HepG2 (cell line): Measurements from ENCODE around the gene PRMT7. TPM values are rescaled to one million over a fixed set of nuclear protein-coding genes. Genes with fewer than 3 reads are reported as not detected.

Experiments
- ARHGAP35 ChIP-seq: sonication (generic); formaldehyde crosslinking; IDR thresholded peaks from 2 replicates; pipeline ENCODE4 v1.9.0; 2022; ENCODE audit warnings: mild to moderate bottlenecking, inconsistent platforms, moderate library complexity, missing genetic modification reagents, borderline replicate concordance
- CHD2 ChIP-seq: IDR thresholded peaks from 2 replicates; pipeline ENCODE4 v1.6.1; 2011; ENCODE audit warnings: low read depth, low read length, improper control_type of control experiment
- KDM6A ChIP-seq: IDR thresholded peaks from 2 replicates; pipeline ENCODE4 v1.6.1; 2016; ENCODE audit warnings: low read depth
- MLLT10 ChIP-seq: sonication (generic); formaldehyde crosslinking; IDR thresholded peaks from 2 replicates; pipeline ENCODE4 v1.4.0; 2020; ENCODE audit warnings: missing genetic modification reagents
- NBN ChIP-seq: fragments of 450-650 bp; conservative IDR thresholded peaks from 2 replicates; pipeline ENCODE4 v1.6.1; 2017
- PCBP2 ChIP-seq: fragments of 200-400 bp; formaldehyde crosslinking; optimal IDR thresholded peaks from 2 replicates; pipeline ENCODE3; 2018; ENCODE audit warnings: low read length, low read depth; ENCODE audit not compliant: poor library complexity, severe bottlenecking
- SP5 ChIP-seq: IDR thresholded peaks from 2 replicates; pipeline ENCODE4 v1.6.1; 2016; ENCODE audit warnings: low read depth, borderline replicate concordance
- STAG1 ChIP-seq: sonication (generic); formaldehyde crosslinking; IDR thresholded peaks from 2 replicates; pipeline ENCODE4 v1.4.0; 2020; ENCODE audit warnings: missing genetic modification reagents
- SYNCRIP ChIP-seq: fragments of 200-400 bp; formaldehyde crosslinking; IDR thresholded peaks from 2 replicates; pipeline ENCODE4 v1.6.1; 2018; ENCODE audit warnings: mild to moderate bottlenecking, low read depth, low read length; ENCODE audit not compliant: insufficient read depth
- TAF15 ChIP-seq: fragments of 200-400 bp; formaldehyde crosslinking; IDR thresholded peaks from one replicate; pipeline ENCODE4 v1.6.1; 2018; ENCODE audit warnings: mild to moderate bottlenecking, low read depth, low read length; ENCODE audit not compliant: poor library complexity, severe bottlenecking
- ZFP1 ChIP-seq: IDR thresholded peaks from 2 replicates; pipeline ENCODE4 v1.6.1; 2016
- ZNF3 ChIP-seq: IDR thresholded peaks from 2 replicates; pipeline ENCODE4 v1.7.0; 2017; ENCODE audit warnings: inconsistent platforms
- ZNF484 ChIP-seq: sonication (generic); formaldehyde crosslinking; IDR thresholded peaks from 2 replicates; pipeline ENCODE4 v1.5.1; 2020; ENCODE audit warnings: mild to moderate bottlenecking, low read depth, missing genetic modification reagents, borderline replicate concordance
- ZNF572 ChIP-seq: sonication (generic); formaldehyde crosslinking; IDR thresholded peaks from 2 replicates; pipeline ENCODE4 v1.5.1; 2020; ENCODE audit warnings: mild to moderate bottlenecking, missing genetic modification reagents
- ZNF724P ChIP-seq: sonication (generic); formaldehyde crosslinking; IDR thresholded peaks from 2 replicates; pipeline ENCODE4 v1.8.0; 2022; ENCODE audit warnings: missing genetic modification reagents, borderline replicate concordance
- ZNF768 ChIP-seq: sonication (generic); formaldehyde crosslinking; IDR thresholded peaks from 2 replicates; pipeline ENCODE4 v1.4.0; 2020; ENCODE audit warnings: missing genetic modification reagents
- ZNF780A ChIP-seq: sonication (generic); formaldehyde crosslinking; IDR thresholded peaks from 2 replicates; pipeline ENCODE4 v1.8.0; 2022; ENCODE audit warnings: mild to moderate bottlenecking, missing genetic modification reagents, moderate library complexity
- polyA plus RNA-seq, 8 experiments: library from polyadenylated mRNA; depleted of rRNA in 3 of 8; stranded (reverse) in 7 of 8; unstranded in 1 of 8; fragments of >200 nt; fragmentation: Illumina TruSeq in 4 of 8; extraction: Trizol in 4 of 8; gene quantifications; 2 replicates each; pipeline versions ENCODE4 v1.2.1 to v1.2.3, GENCODE V29; 2011 to 2016; ENCODE audit warnings: low read depth in 4 of 8, missing spikeins in 1 of 8, mixed read lengths in 1 of 8; ENCODE audit not compliant: insufficient read depth in 1 of 8
- total RNA-seq, 5 experiments: library from RNA; depleted of rRNA; stranded (reverse); fragments of >200 nt; fragmentation: Illumina TruSeq; extraction: Trizol; gene quantifications; 2 replicates each; pipeline ENCODE4 v1.2.3, GENCODE V29; 2016; ENCODE audit warnings: low read depth in 1 of 5
- TF ChIP-seq, protein P1 (sequence below): sonication (generic); formaldehyde crosslinking; IDR thresholded peaks from 2 replicates; pipeline ENCODE4 v1.4.0; 2020; ENCODE audit warnings: mild to moderate bottlenecking, missing genetic modification reagents, borderline replicate concordance
- TF ChIP-seq, protein P2 (sequence below), 2 experiments: sonication (generic) in 1 of 2; formaldehyde crosslinking in 1 of 2; IDR thresholded peaks; 2 replicates each; pipeline versions ENCODE4 v1.5.1 to v1.6.1; 2011 to 2020; ENCODE audit warnings: borderline replicate concordance in 1 of 2, low read depth in 1 of 2, low read length in 1 of 2, mild to moderate bottlenecking in 1 of 2, missing genetic modification reagents in 1 of 2, moderate library complexity in 1 of 2
- TF ChIP-seq, protein P3 (sequence below): sonication (generic); formaldehyde crosslinking; IDR thresholded peaks from 2 replicates; pipeline ENCODE4 v1.8.0; 2022; ENCODE audit warnings: missing genetic modification reagents, low read depth, mild to moderate bottlenecking, borderline replicate concordance
- TF ChIP-seq, protein P4 (sequence below): sonication (generic); formaldehyde crosslinking; IDR thresholded peaks from 2 replicates; pipeline ENCODE4 v1.5.1; 2020; ENCODE audit warnings: missing genetic modification reagents, mild to moderate bottlenecking, borderline replicate concordance

Gene PRMT7
- total and polyA plus RNA-seq, 2 of the 13 experiments (the other 11 are each of a cell fraction or from before 2014, with no cell fraction given): 47.5 to 55.0 TPM

DNA sequence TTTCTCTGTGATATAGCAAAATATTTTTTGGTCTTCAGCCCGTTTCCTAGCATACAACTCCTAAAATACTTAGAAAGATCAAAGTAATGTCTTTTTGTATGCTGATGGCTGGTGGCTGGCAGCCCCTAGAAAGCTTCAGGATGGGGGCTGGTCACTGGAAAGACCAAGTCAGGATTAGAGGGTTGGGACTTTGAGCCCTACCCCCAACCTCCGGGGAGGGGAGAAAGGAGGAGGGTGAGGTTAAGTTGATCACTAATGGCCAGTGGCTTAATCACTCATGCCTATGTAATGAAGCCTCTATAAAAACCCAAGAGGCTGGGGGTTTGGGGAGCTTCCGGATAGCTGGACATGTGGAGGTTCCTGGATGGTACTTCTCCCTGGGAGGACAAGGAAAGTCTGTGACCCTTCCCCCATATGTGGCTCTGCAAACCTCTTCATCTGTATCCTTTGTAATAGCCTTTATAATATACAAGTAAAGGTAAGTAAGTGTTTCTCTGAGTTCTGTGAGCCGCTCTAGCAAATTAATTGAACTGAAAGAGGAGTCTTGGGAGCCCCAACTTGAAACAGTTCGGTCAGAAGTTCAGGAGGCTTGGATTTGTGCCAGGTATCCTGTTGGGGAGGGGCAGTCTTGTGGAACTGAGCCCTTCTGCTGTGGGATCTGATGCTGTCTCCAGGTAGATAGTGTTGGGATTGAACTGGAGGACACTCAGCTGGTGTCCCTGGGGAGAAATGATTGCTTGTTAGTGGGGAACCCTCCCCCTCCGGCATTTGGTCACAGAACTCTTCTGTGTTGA is 43.0 kb upstream of the PRMT7 start (continued):
- TF ChIP-seq, protein P1, sequence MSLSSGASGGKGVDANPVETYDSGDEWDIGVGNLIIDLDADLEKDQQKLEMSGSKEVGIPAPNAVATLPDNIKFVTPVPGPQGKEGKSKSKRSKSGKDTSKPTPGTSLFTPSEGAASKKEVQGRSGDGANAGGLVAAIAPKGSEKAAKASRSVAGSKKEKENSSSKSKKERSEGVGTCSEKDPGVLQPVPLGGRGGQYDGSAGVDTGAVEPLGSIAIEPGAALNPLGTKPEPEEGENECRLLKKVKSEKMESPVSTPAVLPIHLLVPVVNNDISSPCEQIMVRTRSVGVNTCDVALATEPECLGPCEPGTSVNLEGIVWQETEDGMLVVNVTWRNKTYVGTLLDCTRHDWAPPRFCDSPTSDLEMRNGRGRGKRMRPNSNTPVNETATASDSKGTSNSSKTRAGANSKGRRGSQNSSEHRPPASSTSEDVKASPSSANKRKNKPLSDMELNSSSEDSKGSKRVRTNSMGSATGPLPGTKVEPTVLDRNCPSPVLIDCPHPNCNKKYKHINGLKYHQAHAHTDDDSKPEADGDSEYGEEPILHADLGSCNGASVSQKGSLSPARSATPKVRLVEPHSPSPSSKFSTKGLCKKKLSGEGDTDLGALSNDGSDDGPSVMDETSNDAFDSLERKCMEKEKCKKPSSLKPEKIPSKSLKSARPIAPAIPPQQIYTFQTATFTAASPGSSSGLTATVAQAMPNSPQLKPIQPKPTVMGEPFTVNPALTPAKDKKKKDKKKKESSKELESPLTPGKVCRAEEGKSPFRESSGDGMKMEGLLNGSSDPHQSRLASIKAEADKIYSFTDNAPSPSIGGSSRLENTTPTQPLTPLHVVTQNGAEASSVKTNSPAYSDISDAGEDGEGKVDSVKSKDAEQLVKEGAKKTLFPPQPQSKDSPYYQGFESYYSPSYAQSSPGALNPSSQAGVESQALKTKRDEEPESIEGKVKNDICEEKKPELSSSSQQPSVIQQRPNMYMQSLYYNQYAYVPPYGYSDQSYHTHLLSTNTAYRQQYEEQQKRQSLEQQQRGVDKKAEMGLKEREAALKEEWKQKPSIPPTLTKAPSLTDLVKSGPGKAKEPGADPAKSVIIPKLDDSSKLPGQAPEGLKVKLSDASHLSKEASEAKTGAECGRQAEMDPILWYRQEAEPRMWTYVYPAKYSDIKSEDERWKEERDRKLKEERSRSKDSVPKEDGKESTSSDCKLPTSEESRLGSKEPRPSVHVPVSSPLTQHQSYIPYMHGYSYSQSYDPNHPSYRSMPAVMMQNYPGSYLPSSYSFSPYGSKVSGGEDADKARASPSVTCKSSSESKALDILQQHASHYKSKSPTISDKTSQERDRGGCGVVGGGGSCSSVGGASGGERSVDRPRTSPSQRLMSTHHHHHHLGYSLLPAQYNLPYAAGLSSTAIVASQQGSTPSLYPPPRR (CRISPR knock-in tag): no peak
- TF ChIP-seq ZFP1 (no peak), ZNF768 (CRISPR knock-in tag) (no peak), TAF15 (no peak), SP5 (CRISPR knock-in tag) (peak; percentile 19; the same call in 1 of the 2 replicates), ZNF724P (CRISPR knock-in tag) (no peak), MLLT10 (no peak), ARHGAP35 (CRISPR knock-in tag) (no peak), ZNF3 (CRISPR knock-in tag) (no peak), ZNF572 (no peak), ZNF484 (no peak), ZNF780A (CRISPR knock-in tag) (no peak), PCBP2 (no peak), SYNCRIP (no peak), KDM6A (CRISPR knock-in tag) (0 out of 2 replicates have a peak, but pooled peaks have one; percentile 30), CHD2 (no peak), STAG1 (CRISPR knock-in tag) (no peak), NBN (no peak)
- TF ChIP-seq, protein P2, sequence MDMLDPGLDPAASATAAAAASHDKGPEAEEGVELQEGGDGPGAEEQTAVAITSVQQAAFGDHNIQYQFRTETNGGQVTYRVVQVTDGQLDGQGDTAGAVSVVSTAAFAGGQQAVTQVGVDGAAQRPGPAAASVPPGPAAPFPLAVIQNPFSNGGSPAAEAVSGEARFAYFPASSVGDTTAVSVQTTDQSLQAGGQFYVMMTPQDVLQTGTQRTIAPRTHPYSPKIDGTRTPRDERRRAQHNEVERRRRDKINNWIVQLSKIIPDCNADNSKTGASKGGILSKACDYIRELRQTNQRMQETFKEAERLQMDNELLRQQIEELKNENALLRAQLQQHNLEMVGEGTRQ (IDR thresholded peaks at IDR 0.05; ENCODE audit: low read depth, low read length): no peak
- TF ChIP-seq, protein P2 (CRISPR knock-in tag; IDR thresholded peaks at IDR 0.05; ENCODE audit: borderline replicate concordance): no peak
- TF ChIP-seq, protein P3, sequence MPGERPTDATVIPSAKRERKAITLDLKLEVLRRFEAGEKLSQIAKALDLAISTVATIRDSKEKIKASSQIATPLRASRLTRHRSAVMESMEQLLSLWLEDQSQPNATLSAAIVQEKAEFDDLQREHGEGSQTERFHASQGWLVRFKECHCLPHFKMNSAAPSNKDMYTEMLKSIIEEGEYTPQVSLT (CRISPR knock-in tag): no peak
- TF ChIP-seq, protein P4, sequence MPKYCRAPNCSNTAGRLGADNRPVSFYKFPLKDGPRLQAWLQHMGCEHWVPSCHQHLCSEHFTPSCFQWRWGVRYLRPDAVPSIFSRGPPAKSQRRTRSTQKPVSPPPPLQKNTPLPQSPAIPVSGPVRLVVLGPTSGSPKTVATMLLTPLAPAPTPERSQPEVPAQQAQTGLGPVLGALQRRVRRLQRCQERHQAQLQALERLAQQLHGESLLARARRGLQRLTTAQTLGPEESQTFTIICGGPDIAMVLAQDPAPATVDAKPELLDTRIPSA: no peak
